ENCODE data around the gene CFAP54.

- TF ChIP-seq POLR2A (IDR thresholded peaks at IDR 0.05) (no peak), CTCF (IDR thresholded peaks at IDR 0.05) (peak in 2 of 4 donors; percentile 14 to 24)
These were observed 231.0 kb downstream of the CFAP54 start for GRCh38 chr12:96720363-96720705.
